ENCODE measurements around the gene COX15. TPM values are rescaled to one million over a fixed set of nuclear protein-coding genes. Genes with fewer than 3 reads are reported as not detected.

Gene COX15
- total RNA-seq, 1 experiment from 2014 or later = 34.2 TPM

- H3K18ac ChIP-seq (ENCODE audit: insufficient read length, low read depth, low read length) = no peak overlapping the region
- no peak overlapping the region for H3T11ph ChIP-seq (ENCODE audit: low read length)
- no peaks in the 10 kb centered on the region for H3K27me3 ChIP-seq (ENCODE audit: insufficient read depth, low read length)
- no peak for DNase-seq
- no peaks in the 10 kb centered on the region for H3K27me3 Mint-ChIP-seq (ENCODE audit: low read depth)
- H3K4me3 Mint-ChIP-seq = no peak overlapping the region
- no peak overlapping the region for H2BK20ac ChIP-seq (ENCODE audit: low read depth, low read length, poor library complexity, severe bottlenecking)
- H3K4me1 ChIP-seq (ENCODE audit: insufficient read depth, low read length) = no peaks in the 10 kb centered on the region
- no peak overlapping the region for H3K27ac Mint-ChIP-seq
- H3K23me2 ChIP-seq (ENCODE audit: insufficient read length, low read depth, low read length, poor library complexity, severe bottlenecking) = no peaks in the 10 kb centered on the region
- no peak overlapping the region for H4K5ac ChIP-seq (ENCODE audit: insufficient read length, low read depth, low read length)
- H2BK5ac ChIP-seq (ENCODE audit: insufficient read length, low read length) = no peak overlapping the region
- no peaks in the 10 kb centered on the region for H3K79me1 ChIP-seq (ENCODE audit: insufficient read depth, low read depth, low read length, poor library complexity, severe bottlenecking)
- no peak overlapping the region for H2BK12ac ChIP-seq (ENCODE audit: insufficient read length, low read depth, low read length)
- H2AK5ac ChIP-seq (ENCODE audit: insufficient read length, low read length) = no peak overlapping the region
- no peaks in the 10 kb centered on the region for H3K9me3 ChIP-seq (ENCODE audit: control insufficient read depth, low read depth, low read length)
- no peak overlapping the region for H4K91ac ChIP-seq (ENCODE audit: insufficient read length, low read depth, low read length)
- no peak overlapping the region for H3K9ac ChIP-seq (ENCODE audit: extremely low read depth, insufficient read length, low read length)
- H3K27ac ChIP-seq (ENCODE audit: insufficient read length, low read depth, low read length) = no peak overlapping the region
- H2AFZ ChIP-seq (ENCODE audit: low read length) = no peak overlapping the region
- no peaks in the 10 kb centered on the region for H3K9me3 Mint-ChIP-seq
- no peak overlapping the region for H2BK15ac ChIP-seq (ENCODE audit: low read depth, low read length)
- no peak overlapping the region for H3K56ac ChIP-seq (ENCODE audit: insufficient read length, low read depth, low read length)
- no peak overlapping the region for H3K14ac ChIP-seq (ENCODE audit: insufficient read depth, low read length)
- H2BK120ac ChIP-seq (ENCODE audit: low read depth, low read length, poor library complexity, severe bottlenecking) = no peak overlapping the region
- H3K36me3 Mint-ChIP-seq (ENCODE audit: insufficient read depth in 1 of 3, low read depth in 3 of 3) = no peaks in the 10 kb centered on the region; a peak in 2 of 7 replicates
- H3K4me1 Mint-ChIP-seq = no peaks in the 10 kb centered on the region
- H3K4me2 ChIP-seq (ENCODE audit: insufficient read depth, insufficient read length, low read length) = no peak overlapping the region
- no peak overlapping the region for H3K4ac ChIP-seq (ENCODE audit: low read depth, low read length)
- no peaks in the 10 kb centered on the region for H3K79me2 ChIP-seq (ENCODE audit: insufficient read depth, low read length)
- no peak overlapping the region for H4K8ac ChIP-seq (replicated peaks; ENCODE audit: insufficient read length, low read depth, low read length)
- no peak for TF ChIP-seq CTCF (conservative IDR thresholded peaks at IDR 0.05)
- WGBS (ENCODE audit: extremely low coverage, insufficient read length, low lambda C conversion rate) = no CpG with 5 or more reads among the region's 2 CpGs
- no peaks in the 10 kb centered on the region for H4K20me1 ChIP-seq (ENCODE audit: control insufficient read depth, insufficient read depth, insufficient read length)
- H3K23ac ChIP-seq (ENCODE audit: insufficient read length, low read depth, low read length) = no peak overlapping the region
Observed at GRCh38 chr10:99685597-99685967, 46.3 kb downstream of the COX15 start.
